Keratinocyte (primary cell): ENCODE results near the gene TMEM260. TPM values are rescaled to one million over a fixed set of nuclear protein-coding genes. Genes with fewer than 3 reads are reported as not detected.

Experiments used
- DNase-seq: peaks from one replicate; pipeline ENCODE4 v3.0.0-alpha.2; 2011; ENCODE audit warnings: low read depth, missing footprints, low spot score
- FAIRE-seq: peaks from 2 replicates; lab custom pipeline; 2011; peaks lifted over from hg19 to GRCh38; lab: Jason Lieb, UNC
- H2AFZ ChIP-seq: 2 replicates; pipeline ENCODE4 v1.6.0; 2012; ENCODE audit warnings: low read length, control low read depth, inconsistent platforms; ENCODE audit not compliant: control insufficient read depth
- H3K27ac ChIP-seq: 2 replicates; pipeline ENCODE4 v1.5.1; 2011; ENCODE audit warnings: low read length; ENCODE audit not compliant: control insufficient read depth, insufficient read depth
- H3K27me3 ChIP-seq: 3 replicates; pipeline ENCODE4 v1.6.0; 2011; ENCODE audit warnings: low read length; ENCODE audit not compliant: control insufficient read depth, insufficient read depth; ENCODE audit errors: extremely low read depth
- H3K36me3 ChIP-seq, 2 experiments: 2 replicates in 1 of 2; 3 replicates in 1 of 2; pipeline ENCODE4 v1.5.1; 2011; ENCODE audit warnings: low read length in 2 of 2, mild to moderate bottlenecking in 1 of 2; ENCODE audit not compliant: control insufficient read depth in 2 of 2, insufficient read depth in 2 of 2; ENCODE audit errors: extremely low read depth in 1 of 2
- H3K4me1 ChIP-seq: 3 replicates; pipeline ENCODE4 v1.5.1; 2011; ENCODE audit warnings: low read length; ENCODE audit not compliant: control insufficient read depth, insufficient read depth; ENCODE audit errors: extremely low read depth
- H3K4me2 ChIP-seq: 3 replicates; pipeline ENCODE4 v1.6.0; 2011; ENCODE audit warnings: low read depth, low read length; ENCODE audit not compliant: control insufficient read depth, insufficient read depth; ENCODE audit errors: extremely low read depth
- H3K4me3 ChIP-seq, 3 experiments: fragments of 200-600 bp in 1 of 3; sonication (generic) in 1 of 3; 2 replicates in 2 of 3; 3 replicates in 1 of 3; pipeline ENCODE4 v1.5.1; 2011 to 2016; ENCODE audit warnings: low read length in 3 of 3, mild to moderate bottlenecking in 3 of 3, control low read depth in 2 of 3, inconsistent platforms in 1 of 3, low read depth in 1 of 3, mixed read lengths in 1 of 3, mixed run types in 1 of 3, moderate library complexity in 1 of 3; ENCODE audit not compliant: control insufficient read depth in 2 of 3, insufficient read depth in 2 of 3; ENCODE audit errors: extremely low read depth in 1 of 3
- H3K79me2 ChIP-seq: 2 replicates; pipeline ENCODE4 v1.6.0; 2012; ENCODE audit warnings: low read length; ENCODE audit not compliant: control insufficient read depth, insufficient read depth
- H3K9ac ChIP-seq: 3 replicates; pipeline ENCODE4 v1.6.0; 2011; ENCODE audit warnings: low read length; ENCODE audit not compliant: control insufficient read depth, insufficient read depth; ENCODE audit errors: extremely low read depth
- H3K9me1 ChIP-seq: 3 replicates; pipeline ENCODE4 v1.6.0; 2011; ENCODE audit warnings: low read length; ENCODE audit not compliant: control insufficient read depth, insufficient read depth; ENCODE audit errors: extremely low read depth
- H3K9me3 ChIP-seq: 2 replicates; pipeline ENCODE4 v1.5.1; 2012; ENCODE audit warnings: low read depth, low read length; ENCODE audit not compliant: control insufficient read depth
- H4K20me1 ChIP-seq: 3 replicates; pipeline ENCODE4 v1.6.0; 2011; ENCODE audit warnings: low read length; ENCODE audit not compliant: control insufficient read depth, insufficient read depth; ENCODE audit errors: extremely low read depth
- CTCF ChIP-seq, 3 experiments: IDR thresholded peaks in 1 of 3; conservative IDR thresholded peaks in 1 of 3; optimal IDR thresholded peaks in 1 of 3; 2 replicates in 2 of 3; 3 replicates in 1 of 3; pipeline versions ENCODE3 to v1.5.1; 2011; ENCODE audit warnings: low read length in 3 of 3, mild to moderate bottlenecking in 3 of 3, moderate library complexity in 2 of 3, control low read depth in 1 of 3, inconsistent platforms in 1 of 3; ENCODE audit not compliant: insufficient read depth in 2 of 3; ENCODE audit errors: extremely low read depth in 1 of 3
- EZH2 ChIP-seq: IDR thresholded peaks from one replicate; pipeline ENCODE4 v1.6.1; 2012; ENCODE audit warnings: inconsistent platforms, mild to moderate bottlenecking, low read length, moderate library complexity
- dilution Hi-C: fragments of 300-500 bp; cut with MboI; formaldehyde crosslinking; loops from one replicate; pipeline ENCODE4 v1.7.0; 2020; ENCODE audit warnings: low sequenced_read_pairs; ENCODE audit not compliant: extremely low pct_ligation_motif_present
- polyA plus RNA-seq, 5 experiments: library from polyadenylated mRNA; depleted of rRNA in 3 of 5; stranded (reverse) in 3 of 5; stranded (forward) in 1 of 5; unstranded in 1 of 5; fragments of >200 nt; gene quantifications; 1 replicate in 1 of 5; 2 replicates in 3 of 5; 3 replicates in 1 of 5; pipeline versions ENCODE4 v1.2.1 to v1.2.3, GENCODE V29; 2011 to 2012; ENCODE audit warnings: missing spikeins in 2 of 5, low read depth in 1 of 5, low replicate concordance in 1 of 5

Gene TMEM260
- polyA plus RNA-seq, 1 donor (not counting 4 experiments of a cell fraction or from before 2014, with no cell fraction given) = 13.1 TPM

- no peaks in the 10 kb centered on the region for H3K79me2 ChIP-seq
- no peaks in the 10 kb centered on the region for H3K4me1 ChIP-seq
- H3K4me2 ChIP-seq = no peak overlapping the region
- TF ChIP-seq CTCF (optimal IDR thresholded peaks at IDR 0.05 in 1 of 3, IDR thresholded peaks at IDR 0.05 in 1 of 3, conservative IDR thresholded peaks at IDR 0.05 in 1 of 3; ENCODE audit: extremely low read depth in 1 of 3, insufficient read depth in 2 of 3, low read length in 3 of 3) (peak in 2 of 3 experiments; percentile 61 to 71), EZH2 (no peak)
- dilution Hi-C loops = no loop called here
- H4K20me1 ChIP-seq = no peaks in the 10 kb centered on the region
- H3K4me3 ChIP-seq = no peak overlapping the region
- no peaks in the 10 kb centered on the region for H3K27me3 ChIP-seq
- no peak overlapping the region for H3K27ac ChIP-seq
- no peaks in the 10 kb centered on the region for H3K9me3 ChIP-seq
- no peak for DNase-seq
- H3K9ac ChIP-seq = no peak overlapping the region
- no peaks in the 10 kb centered on the region for H3K36me3 ChIP-seq
- FAIRE-seq = no peak
- H3K9me1 ChIP-seq = no peaks in the 10 kb centered on the region
- H2AFZ ChIP-seq = no peak overlapping the region
Observed at GRCh38 chr14:56555921-56556570, 23.6 kb upstream of the TMEM260 start.

GRCh38 chr14:56559182-56559581 lies 20.4 kb upstream of the TMEM260 start:
- no peaks in the 10 kb centered on the region for H3K4me1 ChIP-seq
- no peaks in the 10 kb centered on the region for H3K36me3 ChIP-seq
- no peak overlapping the region for H3K4me3 ChIP-seq
- no peaks in the 10 kb centered on the region for H3K27me3 ChIP-seq
- H3K9ac ChIP-seq = no peak overlapping the region
- DNase-seq (no peak), FAIRE-seq (no peak)
- no peaks in the 10 kb centered on the region for H4K20me1 ChIP-seq
- H2AFZ ChIP-seq = no peak overlapping the region
- no peaks in the 10 kb centered on the region for H3K9me3 ChIP-seq
- dilution Hi-C loops = no loop called here
- no peak overlapping the region for H3K4me2 ChIP-seq
- no peak for TF ChIP-seq CTCF (optimal IDR thresholded peaks at IDR 0.05 in 1 of 3, IDR thresholded peaks at IDR 0.05 in 1 of 3, conservative IDR thresholded peaks at IDR 0.05 in 1 of 3; ENCODE audit: extremely low read depth in 1 of 3, insufficient read depth in 2 of 3, low read length in 3 of 3)
- no peak for TF ChIP-seq EZH2
- no peaks in the 10 kb centered on the region for H3K79me2 ChIP-seq
- no peaks in the 10 kb centered on the region for H3K9me1 ChIP-seq
- H3K27ac ChIP-seq = no peak overlapping the region
